HG03159 (cell line): ENCODE results near the gene KDF1.
"Not testable (repeated sequence)": the region's sequence is repeated elsewhere in the genome, so short reads cannot be mapped to it uniquely, and the experiment has no call there.

Experiments used
- ATAC-seq: cut with Tn5 transposase; IDR thresholded peaks from one replicate; pipeline ENCODE4 v1.9.1; 2021; ENCODE audit warnings: mild to moderate bottlenecking, moderate library complexity; ENCODE audit not compliant: unreplicated experiment

KDF1 gene

GRCh38 chr1:26959270-26959669 is 998 bp downstream of the KDF1 start:
- ATAC-seq, result no peak

- no peak for ATAC-seq
These were observed 3.0 kb downstream of the KDF1 start for GRCh38 chr1:26957306-26957705.

GRCh38 chr1:26956321-26956720 is 3.9 kb downstream of the KDF1 start:
- no peak for ATAC-seq

GRCh38 chr1:26953374-26953773 is 6.9 kb downstream of the KDF1 start:
- ATAC-seq, result no peak

GRCh38 chr1:26951821-26952497 is 8.3 kb downstream of the KDF1 start:
- no peak for ATAC-seq

- ATAC-seq, result no peak
These were observed 9.1 kb downstream of the KDF1 start for GRCh38 chr1:26951216-26951615.

GRCh38 chr1:26950602-26951001 is 9.7 kb downstream of the KDF1 start:
- no peak for ATAC-seq

GRCh38 chr1:26949926-26950319 is 10.3 kb downstream of the KDF1 start:
- no peak for ATAC-seq

- no peak for ATAC-seq
These were observed 10.9 kb downstream of the KDF1 start for GRCh38 chr1:26949266-26949925.

- not testable (repeated sequence) for ATAC-seq
These were observed 11.6 kb downstream of the KDF1 start for GRCh38 chr1:26948725-26949057.

- no peak for ATAC-seq
These were observed 14.0 kb downstream of the KDF1 start for GRCh38 chr1:26946270-26946669.

GRCh38 chr1:26945728-26946127 is 14.5 kb downstream of the KDF1 start:
- no peak for ATAC-seq

- ATAC-seq, result no peak
These were observed 15.1 kb downstream of the KDF1 start for GRCh38 chr1:26945138-26945537.

- ATAC-seq, result no peak
These were observed 17.6 kb downstream of the KDF1 start for GRCh38 chr1:26942656-26943055.

- no peak for ATAC-seq
These were observed 19.0 kb downstream of the KDF1 start for GRCh38 chr1:26941311-26941710.

- ATAC-seq, result no peak
These were observed 21.6 kb downstream of the KDF1 start for GRCh38 chr1:26938659-26939025.

GRCh38 chr1:26938004-26938658 is 22.1 kb downstream of the KDF1 start:
- no peak for ATAC-seq

- ATAC-seq, result no peak
These were observed 23.4 kb downstream of the KDF1 start for GRCh38 chr1:26936823-26937222.

GRCh38 chr1:26932531-26932930 is 27.7 kb downstream of the KDF1 start:
- ATAC-seq, result no peak

GRCh38 chr1:26923711-26924110 is 36.6 kb downstream of the KDF1 start:
- no peak for ATAC-seq

- ATAC-seq, result no peak
These were observed 37.4 kb downstream of the KDF1 start for GRCh38 chr1:26922901-26923300.

GRCh38 chr1:26922431-26922729 is 37.9 kb downstream of the KDF1 start:
- no peak for ATAC-seq
